H9 (cell line): Measurements from ENCODE around the gene MIPOL1. TPM values are rescaled to one million over a fixed set of nuclear protein-coding genes. Genes with fewer than 3 reads are reported as not detected.
A peak's percentile ranks its signal among the peaks of the same experiment; 100 is the strongest.

Experiments
- DNase-seq: peaks from one replicate; pipeline ENCODE4 v3.0.0-alpha.2; 2017
- H2AFZ ChIP-seq: one replicate; pipeline ENCODE4 v1.6.1; 2013; ENCODE audit warnings: mild to moderate bottlenecking, low read length, control low read depth, moderate library complexity
- H2AK5ac ChIP-seq: 2 replicates; pipeline ENCODE4 v1.6.1; 2013; ENCODE audit warnings: low read length, control low read depth, mixed read lengths; ENCODE audit not compliant: insufficient read length
- H2BK120ac ChIP-seq: one replicate; pipeline ENCODE4 v1.6.1; 2013; ENCODE audit warnings: low read depth, mild to moderate bottlenecking, low read length, control low read depth, inconsistent platforms; ENCODE audit not compliant: poor library complexity, severe bottlenecking
- H2BK12ac ChIP-seq: 2 replicates; pipeline ENCODE4 v1.6.1; 2013; ENCODE audit warnings: low read length, control low read depth, mixed read lengths, low read depth; ENCODE audit not compliant: insufficient read length
- H2BK15ac ChIP-seq: 2 replicates; pipeline ENCODE4 v1.6.1; 2013; ENCODE audit warnings: low read depth, low read length, control low read depth
- H2BK20ac ChIP-seq: one replicate; pipeline ENCODE4 v1.6.1; 2013; ENCODE audit warnings: low read depth, mild to moderate bottlenecking, low read length, control low read depth, inconsistent platforms; ENCODE audit not compliant: poor library complexity, severe bottlenecking
- H2BK5ac ChIP-seq: 2 replicates; pipeline ENCODE4 v1.6.1; 2013; ENCODE audit warnings: low read length, control low read depth, mixed read lengths; ENCODE audit not compliant: insufficient read length
- H3K14ac ChIP-seq: 2 replicates; pipeline ENCODE4 v1.6.1; 2013; ENCODE audit warnings: low read length, control low read depth; ENCODE audit not compliant: insufficient read depth
- H3K18ac ChIP-seq: 2 replicates; pipeline ENCODE4 v1.6.1; 2013; ENCODE audit warnings: low read depth, mild to moderate bottlenecking, mixed read lengths, low read length, control low read depth; ENCODE audit not compliant: insufficient read length
- H3K23ac ChIP-seq: 2 replicates; pipeline ENCODE4 v1.6.1; 2013; ENCODE audit warnings: low read length, control low read depth, mixed read lengths, low read depth; ENCODE audit not compliant: insufficient read length
- H3K23me2 ChIP-seq: 2 replicates; pipeline ENCODE4 v1.6.1; 2013; ENCODE audit warnings: low read depth, mild to moderate bottlenecking, mixed read lengths, low read length, control low read depth; ENCODE audit not compliant: insufficient read length, poor library complexity, severe bottlenecking
- H3K27ac ChIP-seq: 2 replicates; pipeline ENCODE4 v1.5.1; 2013; ENCODE audit warnings: low read length, control low read depth, mixed read lengths, low read depth; ENCODE audit not compliant: insufficient read length
- H3K27me3 ChIP-seq: 2 replicates; pipeline ENCODE4 v1.6.1; 2013; ENCODE audit warnings: low read length, control low read depth, inconsistent platforms; ENCODE audit not compliant: insufficient read depth
- H3K4ac ChIP-seq: 2 replicates; pipeline ENCODE4 v1.6.1; 2013; ENCODE audit warnings: low read depth, mild to moderate bottlenecking, control low read depth, inconsistent platforms, low read length, moderate library complexity
- H3K4me1 ChIP-seq: 2 replicates; pipeline ENCODE4 v1.6.1; 2013; ENCODE audit warnings: low read length, control low read depth, inconsistent platforms; ENCODE audit not compliant: insufficient read depth
- H3K4me2 ChIP-seq: 2 replicates; pipeline ENCODE4 v1.6.1; 2013; ENCODE audit warnings: low read length, control low read depth, mixed read lengths; ENCODE audit not compliant: insufficient read length, insufficient read depth
- H3K56ac ChIP-seq: 2 replicates; pipeline ENCODE4 v1.6.1; 2013; ENCODE audit warnings: low read depth, mild to moderate bottlenecking, mixed read lengths, low read length, control low read depth; ENCODE audit not compliant: insufficient read length
- H3K79me1 ChIP-seq: 2 replicates; pipeline ENCODE4 v1.6.1; 2013; ENCODE audit warnings: low read depth, mild to moderate bottlenecking, moderate library complexity, low read length, control low read depth, inconsistent platforms; ENCODE audit not compliant: insufficient read depth, poor library complexity, severe bottlenecking
- H3K79me2 ChIP-seq: 2 replicates; pipeline ENCODE4 v1.6.1; 2013; ENCODE audit warnings: low read length, control low read depth, inconsistent platforms; ENCODE audit not compliant: insufficient read depth
- H3K9ac ChIP-seq: 2 replicates; pipeline ENCODE4 v1.6.1; 2013; ENCODE audit warnings: low read length, control low read depth, mixed read lengths; ENCODE audit not compliant: insufficient read length; ENCODE audit errors: extremely low read depth
- H3K9me3 ChIP-seq: one replicate; pipeline ENCODE4 v1.6.1; 2013; ENCODE audit warnings: low read depth, low read length, inconsistent platforms; ENCODE audit not compliant: control insufficient read depth
- H3T11ph ChIP-seq: one replicate; pipeline ENCODE4 v1.6.1; 2013; ENCODE audit warnings: mild to moderate bottlenecking, low read length, control low read depth, inconsistent platforms
- H4K20me1 ChIP-seq: one replicate; pipeline ENCODE4 v1.6.1; 2013; ENCODE audit not compliant: control insufficient read depth, insufficient read length, insufficient read depth
- H4K5ac ChIP-seq: 2 replicates; pipeline ENCODE4 v1.6.1; 2013; ENCODE audit warnings: low read depth, mild to moderate bottlenecking, mixed read lengths, low read length, control low read depth; ENCODE audit not compliant: insufficient read length
- H4K8ac ChIP-seq: replicated peaks from 2 replicates; pipeline ENCODE4 v1.6.1; 2013; ENCODE audit warnings: low read length, control low read depth, mixed read lengths, low read depth; ENCODE audit not compliant: insufficient read length
- H4K91ac ChIP-seq: 2 replicates; pipeline ENCODE4 v1.6.1; 2013; ENCODE audit warnings: low read depth, mild to moderate bottlenecking, moderate library complexity, mixed read lengths, low read length, control low read depth; ENCODE audit not compliant: insufficient read length
- H3K27ac Mint-ChIP-seq, 3 experiments: 2 replicates in 2 of 3; 3 replicates in 1 of 3; pipeline ENCODE4 v1.8.0; 2020 to 2021; ENCODE audit warnings: mixed read lengths in 3 of 3, mild to moderate bottlenecking in 1 of 3, moderate library complexity in 1 of 3
- H3K27me3 Mint-ChIP-seq: 2 replicates; pipeline ENCODE4 v1.8.0; 2021; ENCODE audit warnings: low read depth, mild to moderate bottlenecking, moderate library complexity, mixed read lengths
- H3K36me3 Mint-ChIP-seq, 3 experiments: 2 replicates in 2 of 3; 3 replicates in 1 of 3; pipeline ENCODE4 v1.8.0; 2020 to 2021; ENCODE audit warnings: low read depth in 3 of 3, mixed read lengths in 3 of 3; ENCODE audit not compliant: insufficient read depth in 1 of 3
- H3K4me1 Mint-ChIP-seq, 2 experiments: 2 replicates each; pipeline ENCODE4 v1.8.0; 2020; ENCODE audit warnings: mixed read lengths in 2 of 2
- H3K4me3 Mint-ChIP-seq, 2 experiments: 2 replicates in 1 of 2; 3 replicates in 1 of 2; pipeline ENCODE4 v1.8.0; 2020 to 2021; ENCODE audit warnings: mild to moderate bottlenecking in 2 of 2, mixed read lengths in 2 of 2, moderate library complexity in 1 of 2
- H3K9me3 Mint-ChIP-seq, 2 experiments: 2 replicates in 1 of 2; 3 replicates in 1 of 2; pipeline ENCODE4 v1.8.0; 2020; ENCODE audit warnings: mild to moderate bottlenecking in 2 of 2, mixed read lengths in 2 of 2, moderate library complexity in 1 of 2
- CTCF ChIP-seq: fragments of 200-600 bp; sonication (generic); conservative IDR thresholded peaks from 3 replicates; pipeline ENCODE4 v1.8.0; 2021; ENCODE audit warnings: antibody characterized with exemption, mild to moderate bottlenecking
- WGBS: extraction: QIAGEN DNeasy Blood & Tissue Kit; methylation state at CpG from one replicate; pipeline ENCODE4 v1.1.7; 2013; ENCODE audit warnings: missing lambda C conversion rate, low lambda C conversion rate, mixed read lengths; ENCODE audit not compliant: insufficient read length; ENCODE audit errors: extremely low coverage; 5-methylcytosine and 5-hydroxymethylcytosine counted together
- total RNA-seq: library from RNA; stranded (reverse); gene quantifications from 2 replicates; pipeline ENCODE4 v1.2.1, GENCODE V29; 2021

The MIPOL1 gene
- total RNA-seq, 1 experiment from 2014 or later, result 15.6 TPM

- H3K79me1 ChIP-seq, result no peaks in the 10 kb centered on the region
- no peak overlapping the region for H3K9ac ChIP-seq
- H4K5ac ChIP-seq, result no peak overlapping the region
- H2BK5ac ChIP-seq, result no peak overlapping the region
- no peak overlapping the region for H2BK15ac ChIP-seq
- no peak overlapping the region for H3K23ac ChIP-seq
- no peaks in the 10 kb centered on the region for H3K27me3 ChIP-seq
- no peak for TF ChIP-seq CTCF
- H3K4me3 Mint-ChIP-seq, result peak overlapping the region; percentile 7 to 45; a peak in 4 of 5 replicates
- H3K27me3 Mint-ChIP-seq, result no peaks in the 10 kb centered on the region
- no peak overlapping the region for H4K8ac ChIP-seq
- no peaks in the 10 kb centered on the region for H4K20me1 ChIP-seq
- H2AK5ac ChIP-seq, result no peak overlapping the region
- H3T11ph ChIP-seq, result no peak overlapping the region
- peaks cover 3% of the 10 kb centered on the region; the same call in 1 of the 2 replicates for H3K79me2 ChIP-seq
- no peak overlapping the region; the same call in 1 of the 2 replicates for H3K14ac ChIP-seq
- WGBS, result no CpG with 5 or more reads among the region's 10 CpGs
- peaks cover 0 to 7% (median under 1%) of the 10 kb centered on the region in 3 experiments; a peak in 5 of 7 replicates for H3K36me3 Mint-ChIP-seq
- H3K27ac ChIP-seq, result peak overlapping the region; percentile 44
- DNase-seq, result peak; percentile 85
- peaks cover under 1% of the 10 kb centered on the region for H3K23me2 ChIP-seq
- no peak overlapping the region for H3K4ac ChIP-seq
- H2BK20ac ChIP-seq, result no peak overlapping the region
- peaks cover 17% of the 10 kb centered on the region; the same call in 1 of the 2 replicates for H3K4me1 ChIP-seq
- H3K4me2 ChIP-seq, result peak overlapping the region; percentile 7
- no peak overlapping the region for H3K18ac ChIP-seq
- no peak overlapping the region for H2BK120ac ChIP-seq
- H3K9me3 ChIP-seq, result no peaks in the 10 kb centered on the region
- no peak overlapping the region for H4K91ac ChIP-seq
- H2AFZ ChIP-seq, result no peak overlapping the region
- H3K27ac Mint-ChIP-seq, result peak overlapping the region; percentile 49 to 97 (median 90); a peak in 5 of 7 replicates
- H3K9me3 Mint-ChIP-seq, result peaks cover under 1 to 2% of the 10 kb centered on the region in 2 experiments
- H3K56ac ChIP-seq, result no peak overlapping the region
- no peak overlapping the region for H2BK12ac ChIP-seq
- H3K4me1 Mint-ChIP-seq, result peaks cover 46 to 59% of the 10 kb centered on the region in 2 experiments
These were observed 30.3 kb upstream of the MIPOL1 start for GRCh38 chr14:37167151-37168047.
